HG03342 (cell line): Measurements from ENCODE around the gene IQUB.
"Not testable (repeated sequence)": the region's sequence is repeated elsewhere in the genome, so short reads cannot be mapped to it uniquely, and the experiment has no call there.

Experiments used
- ATAC-seq: cut with Tn5 transposase; IDR thresholded peaks from one replicate; pipeline ENCODE4 v1.9.1; 2021; ENCODE audit warnings: mild to moderate bottlenecking, moderate library complexity; ENCODE audit not compliant: unreplicated experiment

IQUB gene

DNA sequence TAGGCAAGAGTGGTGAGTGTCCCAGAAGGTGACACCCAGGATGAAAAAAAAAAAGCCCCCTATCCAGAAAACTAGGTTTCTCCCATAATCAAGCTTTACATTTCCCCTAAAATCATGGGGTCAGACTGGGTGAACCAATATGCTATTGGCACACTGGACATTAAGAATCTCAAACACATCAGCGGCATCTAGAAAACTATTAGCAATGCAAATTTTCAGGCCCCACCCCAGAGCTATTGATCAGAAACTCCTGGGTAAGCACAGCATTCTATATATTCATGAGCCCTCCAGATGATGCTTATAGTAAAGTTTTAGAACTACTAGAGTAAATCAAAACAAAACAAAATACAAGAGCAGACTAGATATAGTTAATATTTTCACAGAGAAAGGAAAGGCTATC is 36.4 kb downstream of the IQUB start:
- no peak for ATAC-seq

DNA sequence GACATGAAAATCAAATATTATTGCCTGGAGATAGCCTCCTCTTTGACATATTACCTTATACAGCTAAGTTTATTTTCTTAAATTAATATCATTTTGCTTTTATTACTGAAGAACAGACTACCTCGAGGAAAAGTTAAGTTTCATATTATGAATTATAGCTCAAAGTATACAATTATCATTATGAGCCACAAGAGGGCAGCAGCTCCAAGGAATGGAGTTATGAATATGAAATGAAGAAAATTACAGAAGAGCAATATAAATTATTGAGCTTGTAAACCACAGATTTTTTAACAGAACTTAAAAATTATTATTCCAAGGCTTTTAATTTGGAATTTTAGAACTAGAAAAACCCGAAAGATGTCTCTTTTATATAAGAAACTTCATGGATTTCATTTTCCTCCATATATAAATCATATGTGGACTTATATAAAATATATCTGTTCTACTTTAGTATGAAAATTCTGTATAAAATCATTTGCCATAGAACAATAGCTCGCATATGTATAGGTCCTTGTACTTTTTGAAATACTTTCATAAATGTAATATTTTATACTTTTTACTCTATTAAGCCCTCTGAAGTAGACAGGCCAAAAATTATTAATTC is 40.1 kb downstream of the IQUB start:
- ATAC-seq, result peak; percentile 59

DNA sequence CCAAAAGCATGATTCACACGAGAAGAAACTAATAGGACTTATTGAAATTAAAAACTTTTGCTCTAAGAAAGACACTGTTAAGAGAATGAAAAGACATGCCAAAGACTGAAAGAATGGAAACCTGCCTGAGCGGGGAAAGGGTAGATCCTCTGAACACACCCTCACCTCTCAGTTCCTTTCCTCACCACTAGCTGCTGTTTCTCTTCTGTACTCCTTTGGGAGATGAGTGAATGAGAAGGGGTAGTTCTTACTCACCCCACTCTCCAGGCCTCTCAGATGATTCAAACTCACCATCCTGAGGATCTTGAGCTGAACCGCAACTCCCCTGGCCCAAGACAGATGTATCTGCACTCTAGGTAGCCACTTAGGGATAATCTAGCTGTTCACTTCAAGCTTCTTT is 41.9 kb downstream of the IQUB start:
- ATAC-seq, result peak; percentile 91

DNA sequence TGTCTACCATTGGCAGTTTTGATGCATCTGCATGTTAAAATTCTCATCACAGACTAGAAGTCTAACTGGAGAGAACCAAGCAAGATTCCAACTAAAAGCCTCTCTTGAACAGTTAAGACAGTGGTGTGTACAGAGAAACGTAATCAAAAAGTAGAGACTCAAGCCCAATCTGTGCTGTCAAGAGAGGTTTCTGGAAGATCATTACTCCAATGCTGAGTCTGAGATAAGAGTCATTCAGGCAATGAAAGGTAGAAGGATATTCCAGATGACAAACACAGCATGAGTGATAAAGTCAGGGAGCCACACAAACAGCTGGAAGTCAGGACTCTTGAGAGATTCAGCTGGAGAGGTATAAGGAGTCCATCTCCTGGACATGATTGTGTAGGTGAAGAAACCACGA is 48.7 kb downstream of the IQUB start:
- ATAC-seq, result no peak

DNA sequence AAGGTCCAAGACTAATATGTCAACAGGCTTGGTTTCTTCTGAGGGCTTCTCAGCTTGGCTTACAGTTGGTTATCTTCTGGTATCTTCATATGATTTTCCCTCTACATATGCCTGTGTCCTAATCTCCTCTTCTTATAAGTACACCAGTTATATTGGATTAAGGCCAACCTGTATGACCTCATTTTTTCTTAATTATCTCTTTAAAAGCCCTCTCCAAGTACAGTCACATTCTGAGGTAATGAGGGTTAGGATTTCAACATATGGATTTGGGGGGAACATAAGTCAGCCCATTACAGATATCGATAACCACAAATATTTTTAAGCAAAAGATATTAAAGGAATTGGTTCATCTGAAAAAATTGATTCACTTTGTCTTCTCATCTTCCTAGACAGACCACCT is 49.2 kb downstream of the IQUB start:
- no peak for ATAC-seq

DNA sequence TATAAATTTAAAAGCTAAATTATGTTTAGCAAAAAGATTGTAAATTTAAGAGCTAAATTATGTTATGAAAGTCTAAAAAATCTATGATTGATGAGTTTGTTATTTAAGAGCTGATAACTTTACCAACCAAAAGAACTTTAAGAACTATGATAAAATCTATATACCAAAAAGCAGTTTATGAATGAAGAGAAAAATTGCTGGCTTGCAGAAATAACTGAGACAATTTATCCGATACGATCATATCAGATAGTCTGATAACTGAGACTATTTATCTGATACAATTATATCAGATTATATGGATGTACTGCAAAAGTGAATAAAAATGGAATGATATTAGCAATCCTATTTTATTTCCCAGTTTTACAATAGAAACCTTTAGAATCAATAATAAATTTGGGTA is 50.2 kb downstream of the IQUB start:
- ATAC-seq, result no peak

DNA sequence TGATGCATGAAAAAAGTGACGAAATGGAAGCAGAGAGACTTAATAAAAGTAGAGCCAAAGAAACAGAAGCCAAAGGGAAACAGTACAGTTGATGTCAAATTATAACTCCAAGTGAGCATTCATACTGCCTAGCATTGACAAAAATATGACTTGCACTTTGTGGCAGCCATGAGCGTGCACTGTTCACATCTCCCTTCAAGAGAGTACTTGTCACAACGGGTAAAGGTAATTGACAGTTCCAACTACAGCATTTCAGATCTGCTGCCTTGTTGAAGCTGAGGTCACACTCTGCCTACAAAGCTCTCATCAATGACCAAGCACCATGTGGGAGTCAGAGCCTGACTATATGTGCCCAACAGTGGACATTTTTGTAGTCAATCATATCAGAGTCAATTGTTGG is 54.3 kb downstream of the IQUB start:
- ATAC-seq, result no peak

DNA sequence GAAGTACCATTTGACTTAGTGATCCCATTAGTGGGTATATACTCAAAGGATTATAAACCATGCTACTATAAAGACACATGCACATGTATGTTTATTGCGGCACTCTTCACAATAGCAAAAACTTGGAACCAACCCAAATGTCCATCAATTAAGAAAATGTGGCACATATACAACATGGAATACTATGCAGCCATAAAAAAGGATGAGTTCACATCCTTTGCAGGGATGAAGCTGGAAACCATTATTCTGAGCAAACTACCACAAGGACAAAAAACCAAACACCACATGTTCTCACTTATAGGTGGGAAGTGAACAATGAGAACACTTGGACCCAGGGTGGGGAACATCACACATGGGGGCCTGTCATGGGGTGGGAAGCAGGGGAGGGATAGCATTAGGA is 56.3 kb downstream of the IQUB start:
- ATAC-seq, result not testable (repeated sequence)

DNA sequence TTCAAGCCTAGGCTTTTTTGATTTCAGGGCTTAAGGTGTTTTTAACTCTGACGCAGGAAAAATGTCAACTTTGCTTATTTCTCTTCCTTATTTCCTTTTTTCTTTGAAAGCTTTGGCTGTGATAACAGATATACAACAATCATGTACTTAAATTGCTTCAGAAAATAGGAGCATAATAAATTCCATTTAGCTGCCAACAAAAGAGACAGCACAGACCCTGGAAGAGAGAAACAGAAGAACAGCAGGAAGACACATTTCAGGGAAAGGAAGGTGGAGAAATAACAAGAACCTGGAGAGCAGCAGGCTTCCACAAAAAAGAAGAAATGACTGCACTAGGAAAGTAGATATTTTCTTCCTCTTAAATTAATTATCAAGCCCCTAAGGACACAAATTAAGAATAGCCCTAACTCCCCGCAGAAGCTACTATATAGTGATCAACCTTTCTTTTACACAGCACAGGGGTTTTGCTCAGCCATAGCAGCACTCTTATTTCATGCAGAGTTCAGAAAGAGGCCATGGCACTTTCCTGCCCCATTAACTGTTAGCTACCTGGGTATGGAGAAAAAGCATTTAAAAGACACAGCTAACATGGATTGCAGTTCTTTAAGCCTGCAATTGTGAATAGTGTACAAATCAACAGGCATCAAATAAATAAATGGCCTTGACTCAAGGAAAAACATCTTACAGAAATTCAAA is 61.5 kb downstream of the IQUB start:
- no peak for ATAC-seq

DNA sequence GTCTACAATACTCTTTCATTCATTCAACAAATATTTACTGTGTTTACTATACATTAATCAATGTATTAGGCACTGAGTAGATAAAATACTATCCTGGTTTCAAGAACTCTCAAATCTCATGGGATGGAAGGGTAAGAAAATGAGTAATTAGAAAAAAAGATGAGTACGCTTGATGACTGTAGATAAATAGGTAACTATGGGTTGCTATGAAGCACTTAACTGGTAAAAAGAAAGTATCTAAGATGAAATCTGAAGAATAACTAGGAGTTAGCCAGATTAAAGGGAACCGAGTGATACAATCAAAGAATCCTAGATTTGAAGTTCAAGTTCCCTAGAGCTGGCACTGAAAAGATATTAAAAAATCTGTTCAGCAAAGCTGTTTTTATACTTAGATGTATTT is 62.1 kb downstream of the IQUB start:
- no peak for ATAC-seq

DNA sequence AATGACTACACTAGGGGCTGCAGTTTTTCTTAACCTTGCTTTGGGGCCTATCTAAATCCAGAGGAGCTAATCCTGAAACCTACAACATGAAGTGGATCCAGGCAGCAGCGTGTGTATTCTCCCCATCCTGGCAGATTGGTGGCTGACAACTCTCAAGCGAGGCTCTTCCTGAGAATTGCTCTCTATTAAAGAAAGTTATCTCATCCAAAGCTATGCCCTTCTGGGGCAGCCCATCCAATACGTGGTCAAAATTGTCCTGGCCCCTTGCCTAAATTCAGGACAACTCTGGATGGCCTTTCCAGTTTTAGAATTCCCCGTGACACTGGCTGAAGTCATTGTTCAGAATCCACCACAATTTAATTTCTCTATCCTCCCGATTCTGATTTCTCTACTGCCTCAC is 66.1 kb downstream of the IQUB start:
- no peak for ATAC-seq

DNA sequence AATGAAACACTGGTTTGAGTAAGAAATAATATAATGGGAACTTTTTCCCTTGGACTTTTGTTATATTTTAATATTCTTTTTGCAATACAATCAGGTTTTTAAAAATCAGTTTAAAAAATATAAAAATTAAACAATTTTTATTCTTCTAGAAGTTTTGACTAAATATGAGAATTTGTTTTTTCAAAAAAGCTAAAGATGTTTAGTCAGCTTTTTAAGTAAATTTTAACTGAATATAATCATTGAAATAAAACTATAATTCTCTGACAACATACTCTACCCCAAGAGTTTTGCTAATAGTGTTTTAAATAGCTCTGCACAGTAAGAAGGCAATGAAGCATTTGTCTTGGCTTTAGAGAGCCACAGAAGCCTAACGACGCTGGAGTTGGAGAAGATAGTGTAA is 70.5 kb downstream of the IQUB start:
- ATAC-seq, result no peak

DNA sequence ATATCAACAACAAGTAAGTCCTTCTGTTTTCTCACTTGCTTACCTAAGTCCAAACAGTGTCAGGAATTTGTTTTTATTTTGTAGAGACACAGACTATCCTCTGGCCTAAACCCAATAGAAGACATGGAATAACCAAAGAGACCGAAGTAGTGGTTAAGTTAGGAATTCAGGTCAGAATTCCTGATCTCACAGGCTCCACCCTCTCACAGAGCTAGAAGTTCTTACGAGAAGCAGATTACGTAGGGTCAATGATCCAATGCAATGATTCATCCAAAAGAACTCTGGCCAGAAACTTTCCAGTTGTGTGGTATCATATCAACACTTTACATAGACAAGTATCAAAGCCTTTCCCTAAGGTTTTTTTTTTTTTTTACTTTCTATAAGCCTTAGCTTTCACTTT is 73.8 kb downstream of the IQUB start:
- ATAC-seq, result no peak

DNA sequence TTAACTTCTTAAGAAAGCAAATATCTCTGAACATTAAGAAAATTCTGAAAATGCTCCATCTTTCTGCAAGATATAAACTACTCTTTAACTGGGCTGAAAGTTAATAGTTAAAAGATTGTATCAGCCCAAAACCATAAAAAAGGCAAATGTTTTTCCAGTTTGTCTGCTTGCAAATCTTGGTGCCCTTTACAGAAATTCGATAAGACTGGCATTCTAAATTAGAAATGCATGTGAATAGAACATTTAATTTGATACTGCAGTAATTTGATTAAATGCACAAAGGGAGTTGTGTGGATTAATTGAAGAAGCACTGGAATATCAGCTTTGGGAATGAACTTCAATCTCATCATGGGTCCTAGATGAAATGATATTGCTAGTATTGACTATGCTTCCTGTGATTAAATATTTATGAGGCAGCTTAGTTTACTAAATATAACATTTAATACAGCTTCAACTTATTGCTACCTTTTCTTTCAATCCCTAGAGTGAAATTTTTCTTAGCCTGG is 78.4 kb downstream of the IQUB start:
- ATAC-seq, result no peak

DNA sequence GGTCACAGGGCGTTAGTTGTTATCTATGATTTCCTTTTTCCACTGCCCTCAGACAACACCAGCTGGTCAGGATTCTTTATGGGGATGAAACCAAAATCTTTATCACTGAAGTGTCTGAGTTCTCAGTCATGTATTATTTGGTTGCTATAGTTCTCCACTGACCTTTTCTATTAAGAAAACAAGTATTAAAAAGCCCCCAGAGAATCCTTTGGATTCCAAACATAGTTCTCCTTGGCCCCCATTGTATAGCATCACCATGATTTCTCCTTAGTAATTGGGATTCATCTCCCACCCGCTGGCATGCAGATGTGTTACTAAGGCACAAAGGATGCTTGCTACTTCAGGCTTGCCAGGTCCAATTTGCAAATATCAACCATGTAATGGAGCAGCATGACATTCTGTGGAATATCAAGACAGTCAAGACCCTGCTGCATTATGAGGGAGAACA is 94.3 kb downstream of the IQUB start:
- ATAC-seq, result no peak

DNA sequence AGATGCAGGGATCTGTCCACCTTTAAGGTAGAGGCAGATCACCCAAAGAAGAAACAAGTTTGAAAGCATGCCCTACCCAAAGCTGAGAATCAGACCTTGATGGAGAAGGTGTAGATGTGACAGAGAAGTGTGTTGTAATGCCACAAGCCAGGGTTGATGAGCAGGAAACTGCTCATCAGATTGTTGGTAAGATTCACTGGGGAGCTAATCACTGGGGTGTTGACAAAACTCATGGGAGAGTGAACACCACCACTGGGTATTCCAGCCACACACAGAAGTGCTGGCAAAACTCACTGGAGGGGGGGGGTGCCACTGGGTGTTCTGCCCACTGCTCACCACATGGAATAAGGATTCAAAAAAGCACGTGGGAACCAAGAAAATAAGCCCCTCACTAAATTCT is 95.2 kb downstream of the IQUB start:
- ATAC-seq, result no peak

DNA sequence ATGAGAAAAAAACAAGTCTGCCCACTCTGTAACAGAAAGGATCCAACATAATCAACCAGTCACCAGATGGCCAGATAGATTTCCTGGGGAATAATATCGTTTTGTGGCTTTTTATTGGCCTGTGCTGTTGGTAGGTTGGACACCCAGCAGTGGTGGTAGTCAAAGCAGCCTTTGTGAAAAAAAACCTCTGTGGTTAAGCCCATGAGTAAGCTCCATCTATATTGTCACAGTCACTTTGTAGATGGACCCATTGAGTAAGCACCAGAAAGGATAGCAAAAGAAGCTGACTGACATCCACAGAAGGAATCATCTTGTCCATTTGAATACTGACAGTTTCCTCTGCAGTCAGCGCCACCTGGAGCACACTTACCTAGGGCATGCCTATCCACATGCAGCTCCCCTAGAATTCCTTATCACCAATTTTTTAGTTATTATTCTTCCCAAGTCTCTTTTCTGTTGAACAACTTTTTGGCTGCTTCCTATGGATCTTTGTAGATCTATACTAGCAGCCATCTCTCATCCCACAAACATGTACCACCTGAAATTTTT is 96.9 kb downstream of the IQUB start:
- no peak for ATAC-seq

DNA sequence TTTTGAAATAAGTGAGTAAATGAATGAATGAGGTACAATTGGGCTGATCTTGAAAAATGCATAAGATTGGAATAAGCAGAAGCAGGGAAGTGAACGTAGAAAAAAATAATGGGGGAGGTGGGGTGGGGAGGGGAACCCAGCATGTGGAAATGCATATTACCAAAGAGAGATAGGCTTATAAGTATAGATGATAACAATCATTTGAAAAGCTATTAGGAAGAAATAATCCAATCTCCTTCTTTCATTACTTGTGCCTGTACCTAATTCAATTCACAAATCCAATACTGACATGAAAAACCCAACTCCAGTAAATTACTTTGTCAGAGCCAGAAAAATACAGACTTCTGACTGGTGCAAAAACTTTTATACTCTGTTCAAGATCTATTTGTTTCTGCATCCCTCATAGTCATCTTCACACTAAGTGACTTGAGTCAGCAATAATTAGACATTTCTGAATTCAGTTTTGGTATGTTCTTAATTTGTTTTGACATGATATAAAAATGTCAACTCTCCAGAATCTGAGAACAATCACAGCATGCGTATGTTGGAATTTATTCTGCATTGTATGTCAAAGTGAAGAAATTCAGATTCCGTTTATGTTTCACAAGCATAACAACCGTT is 99.2 kb downstream of the IQUB start:
- no peak for ATAC-seq

DNA sequence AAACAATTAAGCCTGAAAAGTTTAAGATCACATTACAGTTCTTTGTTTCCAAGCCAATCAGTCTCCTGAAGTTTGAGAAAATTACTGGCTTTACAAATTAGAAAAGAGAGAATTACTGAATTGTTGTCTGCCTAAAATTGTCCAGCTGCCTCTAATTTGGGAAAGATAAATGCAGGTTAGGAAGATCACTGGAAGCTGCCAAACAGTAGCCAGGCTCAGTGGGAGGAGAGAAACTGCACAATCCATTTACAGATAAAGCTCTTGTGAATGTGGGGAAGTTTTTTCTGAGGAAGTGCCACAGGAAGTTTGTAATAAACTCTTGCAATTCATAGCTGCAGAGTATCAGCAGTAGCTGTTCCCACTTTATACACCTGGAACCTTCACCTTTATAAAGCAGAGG is 100.7 kb downstream of the IQUB start:
- no peak for ATAC-seq

DNA sequence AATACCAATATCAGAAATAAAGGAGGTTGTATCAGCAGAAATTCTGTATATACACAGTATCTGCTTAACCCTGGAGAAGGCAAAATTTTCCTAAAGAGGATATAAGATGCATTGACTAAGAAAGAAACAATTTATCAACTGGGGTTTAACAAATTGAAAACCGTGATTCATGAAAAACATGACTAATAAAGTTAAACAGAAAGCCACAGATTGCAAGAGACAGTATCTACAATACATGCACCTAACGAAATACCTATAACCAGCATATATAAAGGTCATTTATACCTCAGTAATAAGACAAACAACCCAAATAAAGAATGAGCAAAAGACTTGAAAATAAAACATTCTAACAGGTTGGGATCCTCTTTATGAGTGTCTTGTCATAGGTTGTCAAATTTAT is 101.8 kb downstream of the IQUB start:
- ATAC-seq, result no peak

DNA sequence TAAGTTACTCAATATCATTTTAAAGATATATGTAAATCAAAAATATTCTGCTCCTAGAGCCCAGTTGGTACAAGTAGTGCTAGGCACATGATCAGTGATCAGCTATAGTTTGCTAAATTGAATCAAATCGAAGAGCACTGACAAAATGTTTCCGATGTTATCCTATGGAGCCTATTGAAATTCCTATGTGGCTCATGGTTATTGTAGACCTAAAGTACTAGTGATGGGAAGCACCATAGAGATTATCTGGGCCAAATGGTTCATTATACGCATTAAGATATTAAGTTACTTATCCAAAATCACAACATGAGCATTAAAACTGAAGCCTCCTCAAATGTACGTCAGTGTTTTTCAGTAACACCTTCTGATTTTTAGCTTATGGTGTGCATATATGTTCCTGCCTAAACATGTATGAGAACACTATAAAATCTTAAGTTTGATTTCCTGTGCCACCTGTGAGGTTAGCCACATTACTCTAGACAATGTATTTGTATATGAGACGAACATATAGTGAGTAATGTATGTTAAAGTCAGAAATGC is 103.2 kb downstream of the IQUB start:
- no peak for ATAC-seq

DNA sequence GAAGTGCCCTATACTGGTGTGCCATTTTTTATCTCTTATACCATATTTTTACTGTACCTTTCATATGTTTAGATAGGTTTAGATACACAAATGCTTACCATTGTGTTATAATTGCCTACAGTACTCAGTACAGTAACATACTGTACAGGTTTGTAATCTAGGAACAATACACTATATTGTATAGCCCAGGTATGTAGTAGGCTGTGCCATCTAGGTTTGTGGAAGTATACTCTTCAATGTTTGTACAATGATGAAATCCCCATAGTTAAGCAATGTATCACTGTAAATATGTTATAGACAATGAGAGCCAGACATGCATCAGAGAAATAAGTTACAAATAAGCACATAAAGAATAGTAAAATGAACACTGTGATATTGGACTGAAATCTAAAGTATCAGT is 109.1 kb downstream of the IQUB start:
- no peak for ATAC-seq
